Glutamatergic neuron (in vitro differentiated cells): Measurements from ENCODE around the gene SURF2. TPM values are rescaled to one million over a fixed set of nuclear protein-coding genes. Genes with fewer than 3 reads are reported as not detected.
A peak's percentile ranks its signal among the peaks of the same experiment; 100 is the strongest.

Source experiments
- DNase-seq: peaks from one replicate; pipeline ENCODE4 v3.0.0; 2022
- H3K27ac Mint-ChIP-seq: one replicate; pipeline ENCODE4 v1.8.0; 2020; ENCODE audit warnings: mild to moderate bottlenecking, mixed read lengths, inconsistent platforms; ENCODE audit not compliant: unreplicated experiment
- H3K27me3 Mint-ChIP-seq: one replicate; pipeline ENCODE4 v1.8.0; 2020; ENCODE audit warnings: mild to moderate bottlenecking, moderate library complexity, mixed read lengths, inconsistent platforms; ENCODE audit not compliant: unreplicated experiment
- H3K36me3 Mint-ChIP-seq: one replicate; pipeline ENCODE4 v1.8.0; 2020; ENCODE audit warnings: mild to moderate bottlenecking, mixed read lengths, inconsistent platforms; ENCODE audit not compliant: unreplicated experiment
- H3K4me1 Mint-ChIP-seq: one replicate; pipeline ENCODE4 v1.8.0; 2020; ENCODE audit warnings: mild to moderate bottlenecking, low read depth, mixed read lengths, inconsistent platforms; ENCODE audit not compliant: unreplicated experiment
- H3K4me3 Mint-ChIP-seq: one replicate; pipeline ENCODE4 v1.8.0; 2020; ENCODE audit warnings: mild to moderate bottlenecking, mixed read lengths, inconsistent platforms; ENCODE audit not compliant: unreplicated experiment
- H3K9me3 Mint-ChIP-seq: one replicate; pipeline ENCODE4 v1.8.0; 2020; ENCODE audit warnings: mild to moderate bottlenecking, moderate library complexity, mixed read lengths, inconsistent platforms; ENCODE audit not compliant: unreplicated experiment
- CTCF ChIP-seq: fragments of 200-600 bp; sonication (generic); IDR thresholded peaks from one replicate; pipeline ENCODE4 v1.5.0; 2021; ENCODE audit not compliant: partially characterized antibody, unreplicated experiment
- total RNA-seq: library from RNA; stranded (reverse); fragmentation: NEBNext Ultra II Directional; extraction: Animal tissue kit (Norgen Biotek cat#: 25700); gene quantifications from one replicate; pipeline ENCODE4 v1.2.1, GENCODE V29; 2021; ENCODE audit not compliant: unreplicated experiment

The SURF2 gene
- total RNA-seq, 1 donor from 2014 or later = 24.0 TPM

- no peak for TF ChIP-seq CTCF
- Mint-ChIP-seq H3K27ac (no peak overlapping the region), H3K4me3 (no peak overlapping the region), H3K4me1 (peaks cover 18% of the 10 kb centered on the region), H3K27me3 (peaks cover 12% of the 10 kb centered on the region), H3K9me3 (peaks cover 16% of the 10 kb centered on the region), H3K36me3 (peaks cover 13% of the 10 kb centered on the region)
- DNase-seq = no peak
These were observed 10.8 kb upstream of the SURF2 start for GRCh38 chr9:133345596-133345995.

- peaks cover 12% of the 10 kb centered on the region for H3K27me3 Mint-ChIP-seq
- H3K27ac Mint-ChIP-seq = no peak overlapping the region
- peaks cover 16% of the 10 kb centered on the region for H3K9me3 Mint-ChIP-seq
- no peak for DNase-seq
- TF ChIP-seq CTCF = no peak
- peaks cover 13% of the 10 kb centered on the region for H3K36me3 Mint-ChIP-seq
- peaks cover 18% of the 10 kb centered on the region for H3K4me1 Mint-ChIP-seq
- H3K4me3 Mint-ChIP-seq = peak overlapping the region; percentile 95
These were observed 10.1 kb upstream of the SURF2 start for GRCh38 chr9:133346021-133346785.

- H3K27me3 Mint-ChIP-seq = peaks cover 12% of the 10 kb centered on the region
- peak overlapping the region; percentile 99 for H3K27ac Mint-ChIP-seq
- peaks cover 16% of the 10 kb centered on the region for H3K9me3 Mint-ChIP-seq
- H3K4me3 Mint-ChIP-seq = peak overlapping the region; percentile 97
- peak; percentile 45 for DNase-seq
- H3K36me3 Mint-ChIP-seq = peaks cover 17% of the 10 kb centered on the region
- no peak for TF ChIP-seq CTCF
- peaks cover 17% of the 10 kb centered on the region for H3K4me1 Mint-ChIP-seq
These were observed 8.8 kb upstream of the SURF2 start for GRCh38 chr9:133347515-133347984.

- peaks cover 17% of the 10 kb centered on the region for H3K4me1 Mint-ChIP-seq
- peak within 1 kb of the TSS; percentile 99 for H3K27ac Mint-ChIP-seq
- H3K36me3 Mint-ChIP-seq = peaks cover 17% of the 10 kb centered on the region
- H3K9me3 Mint-ChIP-seq = peaks cover 16% of the 10 kb centered on the region
- peaks cover 12% of the 10 kb centered on the region for H3K27me3 Mint-ChIP-seq
- peak; percentile 91 for DNase-seq
- no peak for TF ChIP-seq CTCF
- peak within 1 kb of the TSS; percentile 97 for H3K4me3 Mint-ChIP-seq
These were observed 8.2 kb upstream of the SURF2 start, which contains the start of the genes MED22 and RPL7A for GRCh38 chr9:133347985-133348717. MED22 (minus strand) TSS chr9:133348131; CDS start chr9:133346662, 1,469 bp downstream. RPL7A (plus strand) TSS chr9:133348218; CDS start chr9:133348244, 26 bp downstream.
